OCI-LY1 (cell line): ENCODE data around the gene TSPOAP1.

Experiments used
- EZH2 ChIP-seq: fragments of 200-600 bp; sonication (generic), shearing (Covaris generic); IDR thresholded peaks from 2 replicates; pipeline ENCODE4 v1.8.0; 2017; ENCODE audit warnings: borderline replicate concordance, mixed run types, mild to moderate bottlenecking, antibody characterized with exemption, low read length, moderate library complexity, mixed read lengths
- TF ChIP-seq, protein P1 (sequence below): fragments of 200-600 bp; sonication (generic), shearing (Covaris generic); IDR thresholded peaks from 2 replicates; pipeline ENCODE4 v1.5.1; 2017; ENCODE audit warnings: mild to moderate bottlenecking, antibody characterized with exemption, low read length, moderate library complexity, mixed read lengths

- TF ChIP-seq, protein P1, sequence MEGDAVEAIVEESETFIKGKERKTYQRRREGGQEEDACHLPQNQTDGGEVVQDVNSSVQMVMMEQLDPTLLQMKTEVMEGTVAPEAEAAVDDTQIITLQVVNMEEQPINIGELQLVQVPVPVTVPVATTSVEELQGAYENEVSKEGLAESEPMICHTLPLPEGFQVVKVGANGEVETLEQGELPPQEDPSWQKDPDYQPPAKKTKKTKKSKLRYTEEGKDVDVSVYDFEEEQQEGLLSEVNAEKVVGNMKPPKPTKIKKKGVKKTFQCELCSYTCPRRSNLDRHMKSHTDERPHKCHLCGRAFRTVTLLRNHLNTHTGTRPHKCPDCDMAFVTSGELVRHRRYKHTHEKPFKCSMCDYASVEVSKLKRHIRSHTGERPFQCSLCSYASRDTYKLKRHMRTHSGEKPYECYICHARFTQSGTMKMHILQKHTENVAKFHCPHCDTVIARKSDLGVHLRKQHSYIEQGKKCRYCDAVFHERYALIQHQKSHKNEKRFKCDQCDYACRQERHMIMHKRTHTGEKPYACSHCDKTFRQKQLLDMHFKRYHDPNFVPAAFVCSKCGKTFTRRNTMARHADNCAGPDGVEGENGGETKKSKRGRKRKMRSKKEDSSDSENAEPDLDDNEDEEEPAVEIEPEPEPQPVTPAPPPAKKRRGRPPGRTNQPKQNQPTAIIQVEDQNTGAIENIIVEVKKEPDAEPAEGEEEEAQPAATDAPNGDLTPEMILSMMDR, result no peak
- no peak for TF ChIP-seq EZH2
Observed at GRCh38 chr17:58365185-58365979, 36.8 kb upstream of the TSPOAP1 start.
